ENCODE measurements around the gene NAALADL2.

NAALADL2 gene

DNA sequence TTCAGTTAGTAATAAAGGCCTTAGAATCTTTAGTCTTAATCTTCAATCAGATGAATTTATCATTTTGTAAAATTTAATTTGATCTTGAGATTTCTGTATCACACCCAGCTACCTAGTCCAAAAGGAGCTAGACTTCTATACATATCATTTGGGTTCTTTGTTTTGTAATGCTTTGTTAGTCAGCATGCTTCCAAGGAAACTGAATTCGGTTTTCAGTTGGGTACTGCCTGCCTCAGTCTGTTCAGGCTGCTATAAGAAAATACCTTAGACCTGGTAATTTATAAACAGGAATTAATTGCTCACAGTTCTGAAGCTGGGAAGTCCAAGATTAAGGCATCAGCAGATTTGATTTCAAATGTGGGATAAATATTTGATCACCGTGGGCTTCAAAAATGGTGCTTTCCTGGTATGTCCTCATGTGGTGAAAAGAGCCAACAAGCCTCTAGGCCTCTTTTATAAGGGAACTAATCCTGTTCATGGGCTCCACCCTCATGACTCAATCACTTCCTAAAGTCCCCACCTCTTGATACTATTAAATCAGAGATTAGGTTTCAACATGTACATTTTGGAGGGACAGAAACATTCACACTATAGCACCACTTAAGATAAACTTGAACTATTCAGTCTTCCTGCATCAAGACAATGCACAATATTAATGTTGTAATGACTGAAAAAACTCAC, 800.7 kb downstream of the NAALADL2 start:
- DNase-seq = no peak
- Histone ChIP-seq H3K9me3 (ENCODE audit: control extremely low read depth in 1 of 5, control insufficient read depth in 4 of 5, insufficient read depth in 2 of 5, low read depth in 1 of 5, low read length in 4 of 5) (no peaks in the 10 kb centered on the region), H3K4me1 (ENCODE audit: control extremely low read depth in 1 of 4, control insufficient read depth in 4 of 4, insufficient read depth in 4 of 4, low read length in 3 of 4) (no peaks in the 10 kb centered on the region), H3K27ac (ENCODE audit: insufficient read depth in 1 of 2, low read depth in 1 of 2, low read length in 2 of 2, poor library complexity in 1 of 2, severe bottlenecking in 2 of 2) (no peak overlapping the region), H3K4me3 (ENCODE audit: control insufficient read depth in 1 of 7, extremely low read depth in 1 of 7, insufficient read depth in 4 of 7, low read depth in 2 of 7, low read length in 6 of 7) (no peak overlapping the region), H3K36me3 (ENCODE audit: control insufficient read depth in 4 of 4, insufficient read depth in 4 of 4, low read length in 3 of 4) (no peaks in the 10 kb centered on the region), H3K27me3 (replicated peaks in 2 of 5; ENCODE audit: control insufficient read depth in 4 of 5, insufficient read depth in 5 of 5, low read length in 4 of 5) (no peaks in the 10 kb centered on the region)
- ChIA-PET CTCF (no interaction called here), POLR2A (no interaction called here)
- WGBS (ENCODE audit: insufficient coverage) = no CpG with 5 or more reads among the region's 2 CpGs

DNA sequence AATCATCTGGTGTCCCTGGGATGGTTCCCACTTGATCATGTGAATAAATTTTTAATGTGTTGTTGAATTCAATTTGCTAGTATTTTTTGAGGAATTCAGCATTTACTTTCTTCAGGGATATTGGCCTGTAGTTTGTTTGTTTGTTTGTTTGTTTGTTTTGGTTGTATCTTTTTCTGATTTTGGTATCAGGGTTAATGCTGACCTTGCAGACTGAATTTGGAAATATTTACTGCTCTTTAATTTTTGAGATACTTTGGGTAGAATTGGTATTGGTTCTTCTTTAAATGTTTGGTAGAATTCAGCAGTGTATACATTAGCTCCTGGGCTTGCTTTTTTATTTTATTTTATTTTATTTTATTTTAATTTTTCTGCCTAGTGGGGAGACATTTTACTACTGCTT, 803.7 kb downstream of the NAALADL2 start:
- Histone ChIP-seq H3K4me1 (ENCODE audit: control extremely low read depth in 1 of 4, control insufficient read depth in 4 of 4, insufficient read depth in 4 of 4, low read length in 3 of 4) (no peaks in the 10 kb centered on the region), H3K27me3 (replicated peaks in 2 of 5; ENCODE audit: control insufficient read depth in 4 of 5, insufficient read depth in 5 of 5, low read length in 4 of 5) (no peaks in the 10 kb centered on the region), H3K4me3 (ENCODE audit: control insufficient read depth in 1 of 7, extremely low read depth in 1 of 7, insufficient read depth in 4 of 7, low read depth in 2 of 7, low read length in 6 of 7) (no peak overlapping the region), H3K36me3 (ENCODE audit: control insufficient read depth in 4 of 4, insufficient read depth in 4 of 4, low read length in 3 of 4) (no peaks in the 10 kb centered on the region), H3K9me3 (ENCODE audit: control extremely low read depth in 1 of 5, control insufficient read depth in 4 of 5, insufficient read depth in 2 of 5, low read depth in 1 of 5, low read length in 4 of 5) (no peaks in the 10 kb centered on the region), H3K27ac (ENCODE audit: insufficient read depth in 1 of 2, low read depth in 1 of 2, low read length in 2 of 2, poor library complexity in 1 of 2, severe bottlenecking in 2 of 2) (no peak overlapping the region)
- CTCF ChIA-PET = no interaction called here
- POLR2A ChIA-PET = no interaction called here
- DNase-seq = no peak

GRCh38 chr3:175664911-175665310, 805.8 kb downstream of the NAALADL2 start:
- H3K27ac ChIP-seq (ENCODE audit: insufficient read depth in 1 of 2, low read depth in 1 of 2, low read length in 2 of 2, poor library complexity in 1 of 2, severe bottlenecking in 2 of 2) = no peak overlapping the region
- H3K27me3 ChIP-seq (replicated peaks in 2 of 5; ENCODE audit: control insufficient read depth in 4 of 5, insufficient read depth in 5 of 5, low read length in 4 of 5) = no peaks in the 10 kb centered on the region
- no peak for DNase-seq
- H3K36me3 ChIP-seq (ENCODE audit: control insufficient read depth in 4 of 4, insufficient read depth in 4 of 4, low read length in 3 of 4) = no peaks in the 10 kb centered on the region
- no peaks in the 10 kb centered on the region for H3K9me3 ChIP-seq (ENCODE audit: control extremely low read depth in 1 of 5, control insufficient read depth in 4 of 5, insufficient read depth in 2 of 5, low read depth in 1 of 5, low read length in 4 of 5)
- no peak overlapping the region for H3K4me3 ChIP-seq (ENCODE audit: control insufficient read depth in 1 of 7, extremely low read depth in 1 of 7, insufficient read depth in 4 of 7, low read depth in 2 of 7, low read length in 6 of 7)
- no CpG with 5 or more reads among the region's 1 CpG for WGBS (ENCODE audit: insufficient coverage)
- no peaks in the 10 kb centered on the region for H3K4me1 ChIP-seq (ENCODE audit: control extremely low read depth in 1 of 4, control insufficient read depth in 4 of 4, insufficient read depth in 4 of 4, low read length in 3 of 4)
- POLR2A ChIA-PET = no interaction called here
- CTCF ChIA-PET = interaction anchor here (0.9 kb wide), 1 partner anchor 15 kb away, joined by 3 read pairs; no protein-coding TSS in a partner anchor

DNA sequence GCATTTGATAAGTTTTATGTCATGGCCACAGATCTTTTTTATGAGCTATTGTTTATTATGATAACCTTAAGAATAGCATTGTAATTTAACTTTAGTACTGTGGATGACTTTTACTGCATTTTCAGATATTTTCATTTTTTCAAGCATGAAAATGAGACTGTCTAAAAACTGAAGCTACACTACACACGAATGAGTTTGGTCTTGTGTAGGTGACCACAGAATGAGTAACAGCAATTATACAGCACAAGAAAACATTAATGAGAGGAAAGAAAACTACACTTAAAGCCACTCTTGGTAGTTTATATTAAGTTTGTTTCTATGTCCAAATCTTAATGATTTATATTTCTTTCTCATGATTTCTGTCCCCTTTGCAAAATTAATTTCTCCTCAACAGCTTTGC, 809.2 kb downstream of the NAALADL2 start:
- Histone ChIP-seq H3K4me1 (ENCODE audit: control extremely low read depth in 1 of 4, control insufficient read depth in 4 of 4, insufficient read depth in 4 of 4, low read length in 3 of 4) (no peaks in the 10 kb centered on the region), H3K36me3 (ENCODE audit: control insufficient read depth in 4 of 4, insufficient read depth in 4 of 4, low read length in 3 of 4) (no peaks in the 10 kb centered on the region), H3K27me3 (replicated peaks in 2 of 5; ENCODE audit: control insufficient read depth in 4 of 5, insufficient read depth in 5 of 5, low read length in 4 of 5) (no peaks in the 10 kb centered on the region), H3K27ac (ENCODE audit: insufficient read depth in 1 of 2, low read depth in 1 of 2, low read length in 2 of 2, poor library complexity in 1 of 2, severe bottlenecking in 2 of 2) (no peak overlapping the region), H3K9me3 (ENCODE audit: control extremely low read depth in 1 of 5, control insufficient read depth in 4 of 5, insufficient read depth in 2 of 5, low read depth in 1 of 5, low read length in 4 of 5) (no peaks in the 10 kb centered on the region), H3K4me3 (ENCODE audit: control insufficient read depth in 1 of 7, extremely low read depth in 1 of 7, insufficient read depth in 4 of 7, low read depth in 2 of 7, low read length in 6 of 7) (no peak overlapping the region)
- no CpG with 5 or more reads among the region's 1 CpG for WGBS (ENCODE audit: insufficient coverage)
- ChIA-PET CTCF (interaction anchor here (1.1 kb wide), 1 partner anchor 14 kb away, joined by 3 read pairs; no protein-coding TSS in a partner anchor), POLR2A (no interaction called here)
- DNase-seq = no peak

DNA sequence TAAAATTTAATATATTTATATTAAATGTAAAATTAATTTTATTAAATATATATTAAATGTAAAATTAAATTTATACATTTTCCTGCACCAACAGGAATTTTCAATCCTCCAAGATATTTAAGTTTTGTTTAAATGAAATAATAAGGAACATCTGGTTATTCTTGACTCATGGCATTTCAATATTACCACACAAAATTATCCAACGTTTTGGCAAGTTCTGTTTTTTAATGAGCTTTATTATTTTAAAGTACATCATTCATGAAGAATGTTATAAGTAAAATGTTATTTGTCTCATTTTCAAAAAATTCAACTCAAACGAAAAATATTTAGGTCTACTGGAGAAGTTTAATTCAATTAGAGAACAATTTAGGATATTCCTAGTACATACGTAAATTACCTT, 811.4 kb downstream of the NAALADL2 start:
- CTCF ChIA-PET = interaction anchor here (0.9 kb wide), 1 partner anchor 10 kb away, joined by 3 read pairs; no protein-coding TSS in a partner anchor
- POLR2A ChIA-PET = no interaction called here
- H3K27ac ChIP-seq (ENCODE audit: insufficient read depth in 1 of 2, low read depth in 1 of 2, low read length in 2 of 2, poor library complexity in 1 of 2, severe bottlenecking in 2 of 2) = no peak overlapping the region
- H3K36me3 ChIP-seq (ENCODE audit: control insufficient read depth in 4 of 4, insufficient read depth in 4 of 4, low read length in 3 of 4) = no peaks in the 10 kb centered on the region
- no peaks in the 10 kb centered on the region for H3K27me3 ChIP-seq (replicated peaks in 2 of 5; ENCODE audit: control insufficient read depth in 4 of 5, insufficient read depth in 5 of 5, low read length in 4 of 5)
- no peak overlapping the region for H3K4me3 ChIP-seq (ENCODE audit: control insufficient read depth in 1 of 7, extremely low read depth in 1 of 7, insufficient read depth in 4 of 7, low read depth in 2 of 7, low read length in 6 of 7)
- no peaks in the 10 kb centered on the region for H3K9me3 ChIP-seq (ENCODE audit: control extremely low read depth in 1 of 5, control insufficient read depth in 4 of 5, insufficient read depth in 2 of 5, low read depth in 1 of 5, low read length in 4 of 5)
- no CpG with 5 or more reads among the region's 3 CpGs for WGBS (ENCODE audit: insufficient coverage)
- DNase-seq = no peak
- H3K4me1 ChIP-seq (ENCODE audit: control extremely low read depth in 1 of 4, control insufficient read depth in 4 of 4, insufficient read depth in 4 of 4, low read length in 3 of 4) = no peaks in the 10 kb centered on the region

- Histone ChIP-seq H3K4me3 (ENCODE audit: control insufficient read depth in 1 of 7, extremely low read depth in 1 of 7, insufficient read depth in 4 of 7, low read depth in 2 of 7, low read length in 6 of 7) (no peak overlapping the region), H3K27ac (ENCODE audit: insufficient read depth in 1 of 2, low read depth in 1 of 2, low read length in 2 of 2, poor library complexity in 1 of 2, severe bottlenecking in 2 of 2) (no peak overlapping the region)
- CTCF ChIA-PET = no interaction called here
These were observed 813.1 kb downstream of the NAALADL2 start for GRCh38 chr3:175672119-175672689.

DNA sequence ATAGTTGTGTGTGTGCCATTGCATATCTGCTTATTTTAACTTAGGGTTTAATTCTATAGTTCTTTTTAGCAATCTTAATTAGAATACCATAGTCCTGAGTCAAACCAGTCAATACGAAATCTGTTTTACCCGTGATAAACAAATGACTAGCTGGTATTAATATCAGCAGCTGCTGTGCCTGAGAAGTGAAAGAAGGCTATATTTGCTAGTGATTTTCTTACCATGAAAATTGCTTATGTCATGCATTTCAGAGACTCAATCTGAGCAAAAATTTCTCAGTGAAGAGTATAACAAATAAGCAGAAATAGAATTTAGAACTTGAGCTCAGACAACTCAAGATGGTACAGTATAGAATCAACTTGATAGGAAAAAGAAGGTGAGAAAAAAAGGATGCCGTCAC, 820.4 kb downstream of the NAALADL2 start:
- Histone ChIP-seq H3K36me3 (ENCODE audit: control insufficient read depth in 4 of 4, insufficient read depth in 4 of 4, low read length in 3 of 4) (no peaks in the 10 kb centered on the region), H3K4me1 (ENCODE audit: control extremely low read depth in 1 of 4, control insufficient read depth in 4 of 4, insufficient read depth in 4 of 4, low read length in 3 of 4) (no peaks in the 10 kb centered on the region), H3K27ac (ENCODE audit: insufficient read depth in 1 of 2, low read depth in 1 of 2, low read length in 2 of 2, poor library complexity in 1 of 2, severe bottlenecking in 2 of 2) (no peak overlapping the region), H3K27me3 (replicated peaks in 2 of 5; ENCODE audit: control insufficient read depth in 4 of 5, insufficient read depth in 5 of 5, low read length in 4 of 5) (no peaks in the 10 kb centered on the region), H3K4me3 (ENCODE audit: control insufficient read depth in 1 of 7, extremely low read depth in 1 of 7, insufficient read depth in 4 of 7, low read depth in 2 of 7, low read length in 6 of 7) (no peak overlapping the region), H3K9me3 (ENCODE audit: control extremely low read depth in 1 of 5, control insufficient read depth in 4 of 5, insufficient read depth in 2 of 5, low read depth in 1 of 5, low read length in 4 of 5) (peaks cover 0 to 2% (median 0%) of the 10 kb centered on the region in 5 experiments)
- WGBS (ENCODE audit: insufficient coverage) = 100% methylated on average over 1 of the region's 3 CpGs
- CTCF ChIA-PET = interaction anchor here (0.8 kb wide), 1 partner anchor 15 kb away, joined by 3 read pairs; no protein-coding TSS in a partner anchor
- DNase-seq = no peak
- POLR2A ChIA-PET = no interaction called here

More at GRCh38 chr3:175672119-175672689, 813.1 kb downstream of the NAALADL2 start:
- Histone ChIP-seq H3K9me3 (ENCODE audit: control extremely low read depth in 1 of 5, control insufficient read depth in 4 of 5, insufficient read depth in 2 of 5, low read depth in 1 of 5, low read length in 4 of 5) (no peaks in the 10 kb centered on the region), H3K27me3 (replicated peaks in 2 of 5; ENCODE audit: control insufficient read depth in 4 of 5, insufficient read depth in 5 of 5, low read length in 4 of 5) (no peaks in the 10 kb centered on the region), H3K4me1 (ENCODE audit: control extremely low read depth in 1 of 4, control insufficient read depth in 4 of 4, insufficient read depth in 4 of 4, low read length in 3 of 4) (no peaks in the 10 kb centered on the region), H3K36me3 (ENCODE audit: control insufficient read depth in 4 of 4, insufficient read depth in 4 of 4, low read length in 3 of 4) (no peaks in the 10 kb centered on the region)
- DNase-seq = no peak
- 100% methylated on average over 3 of the region's 6 CpGs for WGBS (ENCODE audit: insufficient coverage)
- POLR2A ChIA-PET = no interaction called here

Measured in common myeloid progenitor, CD34-positive (primary cell).